Ascending aorta (tissue), 2 donors: ENCODE data around the gene MYO1A. TPM values are rescaled to one million over a fixed set of nuclear protein-coding genes. Genes with fewer than 3 reads are reported as not detected.

Experiments used
- DNase-seq, 2 donors: peaks; one replicate each; pipeline ENCODE4 v3.0.0-alpha.2; 2019; ENCODE audit warnings: low spot score in 2 of 2
- H3K27ac ChIP-seq, 2 donors: fragments of 200-600 bp; sonication (generic); one replicate each; pipeline ENCODE4 v1.5.1; 2016 to 2017; ENCODE audit warnings: mild to moderate bottlenecking in 1 of 2
- H3K27me3 ChIP-seq: fragments of 200-600 bp; sonication (generic); one replicate; pipeline ENCODE4 v1.5.1; 2017
- H3K36me3 ChIP-seq, 2 donors: fragments of 200-600 bp; sonication (generic); one replicate each; pipeline ENCODE4 v1.5.1; 2016
- H3K4me1 ChIP-seq, 2 donors: fragments of 200-600 bp; sonication (generic); one replicate each; pipeline ENCODE4 v1.5.1; 2016 to 2017; ENCODE audit warnings: mild to moderate bottlenecking in 1 of 2
- H3K4me3 ChIP-seq, 2 donors: fragments of 200-600 bp; sonication (generic); one replicate each; pipeline ENCODE4 v1.5.1; 2016 to 2017; ENCODE audit warnings: mild to moderate bottlenecking in 1 of 2
- H3K9me3 ChIP-seq, 2 donors: fragments of 200-600 bp; sonication (generic); one replicate each; pipeline ENCODE4 v1.5.1; 2016
- intact Hi-C: fragments of 100-400 bp; cut with DNase I; formaldehyde crosslinking; loops from one replicate; pipeline ENCODE4 v1.15.1; 2023
- total RNA-seq: library from RNA; depleted of rRNA; stranded (reverse); fragments of >200 nt; gene quantifications from one replicate; pipeline ENCODE4 v1.1.0, GENCODE V29; 2016
- TF ChIP-seq, protein P1 (sequence below), 3 experiments: fragments of 200-600 bp in 2 of 3; fragments of 450-650 bp in 1 of 3; sonication (generic) in 2 of 3; IDR thresholded peaks; one replicate each; pipeline ENCODE4 v1.5.1; 2016 to 2019; ENCODE audit warnings: antibody characterized with exemption in 3 of 3, mild to moderate bottlenecking in 1 of 3, moderate library complexity in 1 of 3

The MYO1A gene
- total RNA-seq, 1 donor from 2014 or later, result not detected

DNA sequence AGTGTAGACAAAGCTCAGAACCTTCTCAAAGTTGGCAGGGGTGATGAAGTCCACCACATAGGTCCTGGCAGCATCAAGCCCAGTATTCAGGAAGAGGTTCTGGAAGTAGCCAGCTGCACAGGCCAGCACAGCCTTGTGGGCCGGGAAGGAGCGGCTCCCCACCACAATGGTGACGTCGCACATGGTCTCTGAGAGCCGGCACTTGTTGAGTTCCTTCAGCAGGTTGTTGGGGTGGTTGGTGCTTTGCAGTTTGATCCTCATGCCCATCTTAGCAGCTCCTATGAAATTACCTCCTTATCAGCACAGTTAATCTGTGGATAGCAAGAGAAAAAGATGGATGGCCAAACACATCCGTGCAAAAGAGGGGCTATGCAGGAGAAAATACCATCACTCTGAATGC lies 45.3 kb downstream of the MYO1A start:
- no peak for DNase-seq
- intact Hi-C loops, result loop anchor here (5.0 kb wide), 1 partner anchor 58 kb away; no protein-coding TSS in a partner anchor
- Histone ChIP-seq H3K9me3 (no peaks in the 10 kb centered on the region), H3K27ac (no peak overlapping the region), H3K4me3 (no peak overlapping the region), H3K27me3 (no peaks in the 10 kb centered on the region), H3K36me3 (peaks cover 27 to 42% of the 10 kb centered on the region in 2 donors), H3K4me1 (peaks cover 0 to 7% of the 10 kb centered on the region in 2 donors)
- TF ChIP-seq, protein P1, sequence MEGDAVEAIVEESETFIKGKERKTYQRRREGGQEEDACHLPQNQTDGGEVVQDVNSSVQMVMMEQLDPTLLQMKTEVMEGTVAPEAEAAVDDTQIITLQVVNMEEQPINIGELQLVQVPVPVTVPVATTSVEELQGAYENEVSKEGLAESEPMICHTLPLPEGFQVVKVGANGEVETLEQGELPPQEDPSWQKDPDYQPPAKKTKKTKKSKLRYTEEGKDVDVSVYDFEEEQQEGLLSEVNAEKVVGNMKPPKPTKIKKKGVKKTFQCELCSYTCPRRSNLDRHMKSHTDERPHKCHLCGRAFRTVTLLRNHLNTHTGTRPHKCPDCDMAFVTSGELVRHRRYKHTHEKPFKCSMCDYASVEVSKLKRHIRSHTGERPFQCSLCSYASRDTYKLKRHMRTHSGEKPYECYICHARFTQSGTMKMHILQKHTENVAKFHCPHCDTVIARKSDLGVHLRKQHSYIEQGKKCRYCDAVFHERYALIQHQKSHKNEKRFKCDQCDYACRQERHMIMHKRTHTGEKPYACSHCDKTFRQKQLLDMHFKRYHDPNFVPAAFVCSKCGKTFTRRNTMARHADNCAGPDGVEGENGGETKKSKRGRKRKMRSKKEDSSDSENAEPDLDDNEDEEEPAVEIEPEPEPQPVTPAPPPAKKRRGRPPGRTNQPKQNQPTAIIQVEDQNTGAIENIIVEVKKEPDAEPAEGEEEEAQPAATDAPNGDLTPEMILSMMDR (IDR thresholded peaks at IDR 0.05), result no peak

DNA sequence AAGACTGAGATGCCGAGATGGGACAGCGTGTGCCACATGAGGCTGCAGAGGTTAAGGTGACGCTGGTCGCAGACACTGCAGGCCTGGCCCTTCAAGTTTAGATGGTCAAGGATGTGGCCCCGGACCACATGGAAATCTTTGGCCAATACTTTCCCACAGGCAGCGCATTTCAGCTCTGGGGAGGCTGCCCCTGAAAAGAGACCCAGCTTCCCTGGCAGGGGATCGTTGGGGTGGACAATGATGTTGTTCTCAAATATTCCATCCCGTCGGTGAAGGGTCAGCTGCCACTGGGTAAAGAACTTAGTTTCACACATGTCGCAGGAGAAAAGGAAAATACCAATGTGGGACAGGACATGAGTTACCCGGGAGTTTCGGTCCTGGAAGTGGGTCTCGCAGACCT lies 46.5 kb downstream of the MYO1A start:
- Histone ChIP-seq H3K4me1 (peaks cover 0 to 7% of the 10 kb centered on the region in 2 donors), H3K36me3 (peaks cover 27 to 44% of the 10 kb centered on the region in 2 donors), H3K27ac (no peak overlapping the region), H3K27me3 (no peaks in the 10 kb centered on the region), H3K9me3 (no peaks in the 10 kb centered on the region), H3K4me3 (no peak overlapping the region)
- intact Hi-C loops, result no loop called here
- TF ChIP-seq, protein P1 (IDR thresholded peaks at IDR 0.05), result no peak
- no peak for DNase-seq

GRCh38 chr12:57001448-57001906 lies 48.5 kb downstream of the MYO1A start:
- peaks cover 27 to 49% of the 10 kb centered on the region in 2 donors for H3K36me3 ChIP-seq

GRCh38 chr12:57000393-57000792 lies 49.5 kb downstream of the MYO1A start:
- Histone ChIP-seq H3K4me3 (no peak overlapping the region), H3K27ac (no peak overlapping the region), H3K27me3 (no peaks in the 10 kb centered on the region), H3K4me1 (no peaks in the 10 kb centered on the region), H3K36me3 (peaks cover 27 to 57% of the 10 kb centered on the region in 2 donors), H3K9me3 (no peaks in the 10 kb centered on the region)
- intact Hi-C loops, result no loop called here
- TF ChIP-seq, protein P1 (IDR thresholded peaks at IDR 0.05), result no peak
- DNase-seq, result peak in 1 of 2 donors; percentile 28

More at GRCh38 chr12:57001448-57001906, 48.5 kb downstream of the MYO1A start:
- DNase-seq, result peak in 1 of 2 donors; percentile 75
- Histone ChIP-seq H3K4me3 (no peak overlapping the region), H3K4me1 (peaks cover 0 to 2% of the 10 kb centered on the region in 2 donors), H3K27ac (no peak overlapping the region), H3K27me3 (no peaks in the 10 kb centered on the region), H3K9me3 (no peaks in the 10 kb centered on the region)
- TF ChIP-seq, protein P1 (IDR thresholded peaks at IDR 0.05), result peak; percentile 47 to 64 (median 54)
- intact Hi-C loops, result no loop called here

DNA sequence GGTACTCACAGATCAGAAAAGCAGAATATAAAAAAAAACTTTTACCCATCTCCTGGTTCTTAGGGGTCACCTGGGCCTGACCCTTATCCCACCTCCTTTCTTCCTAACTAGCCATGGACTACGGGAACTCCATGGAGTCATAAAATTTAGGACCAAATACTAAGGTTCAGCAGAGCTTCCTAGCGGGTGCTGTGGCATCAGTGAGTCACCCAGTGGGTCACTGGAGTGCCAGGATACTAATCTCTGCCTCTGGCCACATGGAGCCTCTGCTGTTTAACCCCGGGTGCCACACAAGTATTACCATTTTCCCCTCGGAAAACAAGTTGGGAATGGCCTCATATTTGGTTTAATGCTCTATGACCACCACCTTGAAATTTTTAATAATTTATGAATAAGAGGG lies 50.5 kb downstream of the MYO1A start:
- TF ChIP-seq, protein P1 (IDR thresholded peaks at IDR 0.05), result no peak
- no peaks in the 10 kb centered on the region for H3K4me1 ChIP-seq
- no peak for DNase-seq
- H3K9me3 ChIP-seq, result no peaks in the 10 kb centered on the region
- intact Hi-C loops, result no loop called here
- no peak overlapping the region for H3K27ac ChIP-seq
- no peak overlapping the region for H3K4me3 ChIP-seq
- peaks cover 26 to 58% of the 10 kb centered on the region in 2 donors for H3K36me3 ChIP-seq
- H3K27me3 ChIP-seq, result no peaks in the 10 kb centered on the region

- H3K9me3 ChIP-seq, result no peaks in the 10 kb centered on the region
- TF ChIP-seq, protein P1 (IDR thresholded peaks at IDR 0.05), result no peak
- H3K36me3 ChIP-seq, result peaks cover 21 to 53% of the 10 kb centered on the region in 2 donors
- no peaks in the 10 kb centered on the region for H3K27me3 ChIP-seq
- no peak overlapping the region for H3K27ac ChIP-seq
- no peak for DNase-seq
- no peak overlapping the region for H3K4me3 ChIP-seq
- H3K4me1 ChIP-seq, result no peaks in the 10 kb centered on the region
- intact Hi-C loops, result no loop called here
Observed at GRCh38 chr12:56998981-56999380, 50.9 kb downstream of the MYO1A start.
